ENCODE measurements around the gene ECI1. TPM values are rescaled to one million over a fixed set of nuclear protein-coding genes. Genes with fewer than 3 reads are reported as not detected.

The ECI1 gene
- total RNA-seq, 1 donor from 2014 or later = 72.9 TPM

- intact Hi-C loops (cut with DNase I) = no loop called here
- H3K4me3 ChIP-seq = no peak overlapping the region
- peaks cover 0 to 23% of the 10 kb centered on the region in 2 donors for H3K36me3 ChIP-seq
- no peaks in the 10 kb centered on the region for H3K9me3 ChIP-seq
- DNase-seq (ENCODE audit: extremely low spot score in 2 of 2) = no peak
- H3K27me3 ChIP-seq = no peaks in the 10 kb centered on the region
- H3K4me1 ChIP-seq = peaks cover 20% of the 10 kb centered on the region
- TF ChIP-seq POLR2AphosphoS5 (IDR thresholded peaks at IDR 0.05; ENCODE audit: insufficient read depth in 1 of 2, low read depth in 1 of 2) (no peak), CTCF (IDR thresholded peaks at IDR 0.05) (no peak), POLR2A (IDR thresholded peaks at IDR 0.05) (no peak)
- H3K27ac ChIP-seq = no peak overlapping the region
Observed at GRCh38 chr16:2206780-2207433, 44.5 kb downstream of the ECI1 start.

- Histone ChIP-seq H3K9me3 (no peaks in the 10 kb centered on the region), H3K27ac (no peak overlapping the region), H3K4me1 (peaks cover 19% of the 10 kb centered on the region), H3K4me3 (peak overlapping the region; percentile 54 to 85), H3K27me3 (no peaks in the 10 kb centered on the region), H3K36me3 (peaks cover 0 to 23% of the 10 kb centered on the region in 2 donors)
- DNase-seq (ENCODE audit: extremely low spot score in 2 of 2) = no peak
- intact Hi-C loops (cut with DNase I) = no loop called here
- no peak for TF ChIP-seq POLR2A (IDR thresholded peaks at IDR 0.05)
- no peak for TF ChIP-seq POLR2AphosphoS5 (IDR thresholded peaks at IDR 0.05; ENCODE audit: insufficient read depth in 1 of 2, low read depth in 1 of 2)
- no peak for TF ChIP-seq CTCF (IDR thresholded peaks at IDR 0.05)
Observed at GRCh38 chr16:2206420-2206779, 45.0 kb downstream of the ECI1 start.

GRCh38 chr16:2205967-2206313 lies 45.4 kb downstream of the ECI1 start:
- Histone ChIP-seq H3K9me3 (no peaks in the 10 kb centered on the region), H3K36me3 (peaks cover 0 to 23% of the 10 kb centered on the region in 2 donors), H3K4me3 (peak overlapping the region; percentile 54 to 85), H3K27ac (peak overlapping the region; percentile 91), H3K4me1 (peaks cover 19% of the 10 kb centered on the region), H3K27me3 (no peaks in the 10 kb centered on the region)
- no peak for DNase-seq (ENCODE audit: extremely low spot score in 2 of 2)
- no peak for TF ChIP-seq POLR2AphosphoS5 (IDR thresholded peaks at IDR 0.05; ENCODE audit: insufficient read depth in 1 of 2, low read depth in 1 of 2)
- no peak for TF ChIP-seq POLR2A (IDR thresholded peaks at IDR 0.05)
- TF ChIP-seq CTCF (IDR thresholded peaks at IDR 0.05) = no peak
- intact Hi-C loops (cut with DNase I) = no loop called here

DNA sequence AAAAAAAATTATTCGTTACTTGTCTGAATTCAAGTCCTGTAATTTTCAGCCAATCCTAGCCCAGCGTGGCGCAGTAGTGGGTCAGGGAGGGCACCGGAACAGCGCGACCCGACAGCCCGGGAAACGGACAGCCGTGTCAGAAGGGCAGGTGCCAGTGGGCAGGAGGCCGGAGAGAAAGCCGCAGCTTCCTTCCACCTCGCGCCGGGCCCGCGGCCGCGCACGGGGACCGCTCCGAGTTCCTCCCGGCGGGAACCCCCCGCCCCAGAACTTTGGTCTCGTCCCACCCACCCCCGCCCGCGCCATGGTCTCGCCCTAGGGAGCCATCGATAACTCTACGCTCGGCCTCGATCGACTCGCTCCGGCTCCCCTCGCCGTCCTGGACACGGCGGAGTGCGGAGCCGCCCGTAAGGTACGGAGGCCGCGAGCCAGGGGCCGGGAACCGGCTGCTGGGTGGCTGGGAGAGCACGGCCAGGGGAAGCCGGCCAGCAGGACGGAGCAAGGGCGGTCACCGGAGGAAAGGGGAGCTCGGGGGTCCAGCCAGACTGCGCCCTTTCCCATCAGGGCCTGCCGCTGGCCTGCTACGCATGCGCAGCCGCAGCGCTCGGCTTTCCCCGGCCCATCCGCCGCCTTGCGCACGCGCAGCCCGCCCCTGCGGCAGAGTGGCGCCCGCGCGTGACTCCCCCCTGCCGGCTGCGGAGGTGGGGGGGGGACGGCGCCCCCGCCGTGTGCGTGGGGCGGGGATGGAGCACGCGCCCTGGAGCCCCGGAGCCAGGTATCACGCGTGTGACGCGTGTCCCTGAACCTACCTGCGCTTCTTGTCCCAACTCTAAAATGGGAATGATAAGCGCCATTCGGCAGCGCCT lies 46.1 kb downstream of the ECI1 start, which contains the start of gene MLST8:
Gene MLST8, plus strand, starts transcription at position 351 of the 863 bp plus-strand sequence. CDS start 632 bp downstream, outside the sequence.
- TF ChIP-seq POLR2AphosphoS5 (IDR thresholded peaks at IDR 0.05; ENCODE audit: insufficient read depth in 1 of 2, low read depth in 1 of 2) (peak; percentile 67 to 88), POLR2A (IDR thresholded peaks at IDR 0.05) (peak in 1 of 2 donors; percentile 25), CTCF (IDR thresholded peaks at IDR 0.05) (no peak)
- DNase-seq (ENCODE audit: extremely low spot score in 2 of 2) = no peak
- Histone ChIP-seq H3K4me1 (peaks cover 19% of the 10 kb centered on the region), H3K27me3 (no peaks in the 10 kb centered on the region), H3K9me3 (no peaks in the 10 kb centered on the region), H3K27ac (peak within 1 kb of the TSS; percentile 91), H3K36me3 (peaks cover 0 to 23% of the 10 kb centered on the region in 2 donors), H3K4me3 (peak within 1 kb of the TSS; percentile 54 to 85)
- intact Hi-C loops (cut with DNase I) = no loop called here

All from vagina (tissue), 2 donors.